Putamen (tissue), 1 donor: ENCODE data around the gene KCNH5.

Experiments
- DNase-seq: peaks from one replicate; pipeline ENCODE4 v3.0.0-alpha.2; 2016; ENCODE audit warnings: low spot score

Gene KCNH5

GRCh38 chr14:62739647-62740046 is 305.6 kb downstream of the KCNH5 start:
- no peak for DNase-seq

- no peak for DNase-seq
Observed at GRCh38 chr14:62736048-62737043, 308.9 kb downstream of the KCNH5 start.

GRCh38 chr14:62734831-62735230 is 310.4 kb downstream of the KCNH5 start:
- DNase-seq, result no peak

GRCh38 chr14:62722406-62722805 is 322.9 kb downstream of the KCNH5 start:
- DNase-seq, result no peak

GRCh38 chr14:62718629-62719028 is 326.6 kb downstream of the KCNH5 start:
- no peak for DNase-seq

- no peak for DNase-seq
Observed at GRCh38 chr14:62711351-62712023, 333.8 kb downstream of the KCNH5 start.

- no peak for DNase-seq
Observed at GRCh38 chr14:62710811-62711210, 334.4 kb downstream of the KCNH5 start.

- DNase-seq, result no peak
Observed at GRCh38 chr14:62709773-62710172, 335.5 kb downstream of the KCNH5 start.

- no peak for DNase-seq
Observed at GRCh38 chr14:62706217-62706616, 339.0 kb downstream of the KCNH5 start.

GRCh38 chr14:62697461-62697860 is 347.8 kb downstream of the KCNH5 start:
- DNase-seq, result no peak

- no peak for DNase-seq
Observed at GRCh38 chr14:62696929-62697328, 348.3 kb downstream of the KCNH5 start.

GRCh38 chr14:62696331-62696924 is 348.8 kb downstream of the KCNH5 start:
- no peak for DNase-seq

GRCh38 chr14:62694075-62694474 is 351.2 kb downstream of the KCNH5 start:
- no peak for DNase-seq

GRCh38 chr14:62692490-62693106 is 352.7 kb downstream of the KCNH5 start:
- DNase-seq, result no peak

GRCh38 chr14:62691647-62692489 is 353.4 kb downstream of the KCNH5 start:
- peak; percentile 19 for DNase-seq

- no peak for DNase-seq
Observed at GRCh38 chr14:62689733-62690132, 355.5 kb downstream of the KCNH5 start.

- no peak for DNase-seq
Observed at GRCh38 chr14:62687818-62688217, 357.4 kb downstream of the KCNH5 start.

GRCh38 chr14:62684376-62684775 is 360.9 kb downstream of the KCNH5 start:
- no peak for DNase-seq

GRCh38 chr14:62682208-62682607 is 363.1 kb downstream of the KCNH5 start:
- no peak for DNase-seq

GRCh38 chr14:62674563-62675237 is 370.6 kb downstream of the KCNH5 start:
- DNase-seq, result no peak
